B cell (primary cell): Measurements from ENCODE around the gene EFNB2. TPM values are rescaled to one million over a fixed set of nuclear protein-coding genes. Genes with fewer than 3 reads are reported as not detected.

Source experiments
- ATAC-seq: fragments of 200-7000 bp; cut with Tn5 transposase; one replicate; pipeline ENCODE4 v1.10.0; 2021; ENCODE audit warnings: low read depth, mild to moderate bottlenecking, moderate number of reproducible peaks, moderate library complexity
- CTCF ChIA-PET: fragments of 350-600 bp; sonication (Branson Sonifier 250); formaldehyde crosslinking; loops from one replicate; lab custom pipeline; 2021; ENCODE audit warnings: antibody characterized with exemption, inconsistent platforms; lab: Charles Lee
- POLR2A ChIA-PET: fragments of 350-600 bp; sonication (Branson Sonifier 250); formaldehyde crosslinking; loops from one replicate; lab custom pipeline; 2021; ENCODE audit warnings: antibody characterized with exemption; lab: Charles Lee
- DNase-seq: peaks from one replicate; pipeline ENCODE4 v3.0.0; 2013
- H2AFZ ChIP-seq: 2 replicates; pipeline ENCODE4 v1.6.1; 2012; ENCODE audit warnings: mild to moderate bottlenecking, low read depth, low read length; ENCODE audit not compliant: insufficient read depth, poor library complexity, severe bottlenecking
- H3K27ac ChIP-seq, 2 donors: 1 replicate in 1 of 2; 2 replicates in 1 of 2; pipeline ENCODE4 v1.5.1; 2012 to 2013; ENCODE audit warnings: low read length in 2 of 2, mild to moderate bottlenecking in 2 of 2, moderate library complexity in 1 of 2
- H3K27me3 ChIP-seq, 4 experiments: fragments of 200-600 bp in 1 of 4; sonication (generic) in 1 of 4; replicated peaks in 1 of 4; 1 replicate in 2 of 4; 2 replicates in 2 of 4; pipeline versions ENCODE4 v1.6.1 to v1.7.0; 2013 to 2016; ENCODE audit warnings: low read length in 3 of 4, mild to moderate bottlenecking in 2 of 4, mixed read lengths in 1 of 4, moderate library complexity in 1 of 4; ENCODE audit not compliant: insufficient read depth in 4 of 4, control insufficient read depth in 3 of 4; ENCODE audit errors: control extremely low read depth in 1 of 4
- H3K36me3 ChIP-seq, 2 experiments: replicated peaks in 1 of 2; 1 replicate in 1 of 2; 2 replicates in 1 of 2; pipeline versions ENCODE4 v1.6.1 to v1.7.1; 2013; ENCODE audit warnings: low read length in 1 of 2; ENCODE audit not compliant: insufficient read depth in 2 of 2, control insufficient read depth in 1 of 2; ENCODE audit errors: control extremely low read depth in 1 of 2, extremely low read depth in 1 of 2
- H3K4me1 ChIP-seq, 2 donors: fragments of 200-600 bp in 1 of 2; sonication (generic) in 1 of 2; 1 replicate in 1 of 2; 2 replicates in 1 of 2; pipeline versions ENCODE4 v1.5.1 to v1.6.1; 2013 to 2017; ENCODE audit warnings: low read length in 2 of 2; ENCODE audit not compliant: control insufficient read depth in 2 of 2, insufficient read depth in 2 of 2
- H3K4me2 ChIP-seq: replicated peaks from 2 replicates; pipeline ENCODE3; 2012; ENCODE audit warnings: mild to moderate bottlenecking, low read depth, low read length; ENCODE audit not compliant: poor library complexity, severe bottlenecking
- H3K4me3 ChIP-seq, 5 experiments: fragments of 200-600 bp in 1 of 5; sonication (generic) in 1 of 5; 1 replicate in 3 of 5; 2 replicates in 2 of 5; pipeline versions ENCODE4 v1.5.1 to v1.7.0; 2011 to 2016; ENCODE audit warnings: low read length in 4 of 5, mild to moderate bottlenecking in 4 of 5, low read depth in 2 of 5, control low read depth in 1 of 5, moderate library complexity in 1 of 5; ENCODE audit not compliant: insufficient read depth in 1 of 5; ENCODE audit errors: control extremely low read depth in 1 of 5, extremely low read depth in 1 of 5
- H3K79me2 ChIP-seq: fragments of 200-600 bp; sonication (generic); one replicate; pipeline ENCODE4 v1.6.0; 2016; ENCODE audit warnings: low read length; ENCODE audit not compliant: control insufficient read depth, insufficient read depth
- H3K9ac ChIP-seq: fragments of 200-600 bp; sonication (generic); 2 replicates; pipeline ENCODE4 v1.6.1; 2017; ENCODE audit warnings: mild to moderate bottlenecking, low read length, moderate library complexity
- H3K9me3 ChIP-seq, 3 donors: one replicate each; pipeline versions ENCODE4 v1.6.1 to v1.7.1; 2013; ENCODE audit warnings: low read length in 2 of 3; ENCODE audit not compliant: control insufficient read depth in 2 of 3, insufficient read depth in 1 of 3; ENCODE audit errors: control extremely low read depth in 1 of 3
- H4K20me1 ChIP-seq: 2 replicates; pipeline ENCODE4 v1.6.0; 2012; ENCODE audit warnings: mild to moderate bottlenecking, low read length; ENCODE audit not compliant: insufficient read depth, control insufficient read depth, poor library complexity, severe bottlenecking
- H3K27ac Mint-ChIP-seq: one replicate; pipeline ENCODE4 v1.8.0; 2021; ENCODE audit warnings: mixed read lengths
- H3K27me3 Mint-ChIP-seq: one replicate; pipeline ENCODE4 v1.8.0; 2021; ENCODE audit warnings: mixed read lengths
- H3K4me1 Mint-ChIP-seq: one replicate; pipeline ENCODE4 v1.8.0; 2021; ENCODE audit warnings: mixed read lengths
- H3K4me3 Mint-ChIP-seq: one replicate; pipeline ENCODE4 v1.8.0; 2021; ENCODE audit warnings: mixed read lengths
- H3K9me3 Mint-ChIP-seq: one replicate; pipeline ENCODE4 v1.8.0; 2022; ENCODE audit warnings: mixed read lengths; ENCODE audit not compliant: insufficient read depth
- CTCF ChIP-seq: fragments of 200-600 bp; IDR thresholded peaks from one replicate; pipeline ENCODE4 v1.8.0; 2022; ENCODE audit warnings: antibody characterized with exemption, mild to moderate bottlenecking
- EZH2 ChIP-seq: IDR thresholded peaks from 2 replicates; pipeline ENCODE4 v1.6.1; 2012; ENCODE audit warnings: borderline replicate concordance, low read depth, mild to moderate bottlenecking, moderate library complexity, low read length; ENCODE audit not compliant: insufficient read depth, poor library complexity, severe bottlenecking
- WGBS: methylation state at CpG from one replicate; pipeline ENCODE4 v1.1.5; 2013; ENCODE audit warnings: missing lambda C conversion rate; ENCODE audit not compliant: insufficient coverage; 5-methylcytosine and 5-hydroxymethylcytosine counted together
- intact Hi-C: fragments of 100-400 bp; cut with micrococcal nuclease; formaldehyde crosslinking; loops from one replicate; pipeline ENCODE4 v1.10.0; 2022
- polyA plus RNA-seq: library from polyadenylated mRNA; depleted of rRNA; stranded (reverse); fragments of >200 nt; gene quantifications from 2 replicates; pipeline ENCODE4 v1.2.3, GENCODE V29; 2012
- total RNA-seq, 2 donors: library from RNA; stranded (reverse); fragments of 120-200 nt in 1 of 2; gene quantifications; 1 replicate in 1 of 2; 2 replicates in 1 of 2; pipeline versions ENCODE4 v1.2.3 to v1.2.4, GENCODE V29; 2013 to 2022

Gene EFNB2
- total and polyA plus RNA-seq, 2 donors (not counting 1 experiment from before 2014, with no cell fraction given): 0.04 to 1.2 TPM

- H3K36me3 ChIP-seq: no peaks in the 10 kb centered on the region
- no peak overlapping the region for H3K27ac Mint-ChIP-seq
- no peaks in the 10 kb centered on the region for H3K9me3 Mint-ChIP-seq
- intact Hi-C loops: no loop called here
- H3K4me1 Mint-ChIP-seq: no peaks in the 10 kb centered on the region
- H4K20me1 ChIP-seq: no peaks in the 10 kb centered on the region
- ChIA-PET CTCF (no interaction called here), POLR2A (no interaction called here)
- H3K27me3 ChIP-seq: no peaks in the 10 kb centered on the region
- no peak overlapping the region for H3K9ac ChIP-seq
- no peak overlapping the region for H3K4me2 ChIP-seq
- no peaks in the 10 kb centered on the region for H3K4me1 ChIP-seq
- DNase-seq (no peak), ATAC-seq (no peak)
- no peaks in the 10 kb centered on the region for H3K9me3 ChIP-seq
- WGBS: 75% methylated on average over 2 of the region's 4 CpGs
- H3K27ac ChIP-seq: no peak overlapping the region
- no peak overlapping the region for H2AFZ ChIP-seq
- no peaks in the 10 kb centered on the region for H3K79me2 ChIP-seq
- H3K4me3 Mint-ChIP-seq: no peak overlapping the region
- peaks cover 22% of the 10 kb centered on the region for H3K27me3 Mint-ChIP-seq
- TF ChIP-seq CTCF (no peak), EZH2 (no peak)
- H3K4me3 ChIP-seq: no peak overlapping the region
Measured at GRCh38 chr13:106449096-106449495, 86.4 kb downstream of the EFNB2 start.

- Mint-ChIP-seq H3K9me3 (no peaks in the 10 kb centered on the region), H3K27ac (no peak overlapping the region), H3K27me3 (peaks cover 13% of the 10 kb centered on the region), H3K4me3 (no peak overlapping the region), H3K4me1 (no peaks in the 10 kb centered on the region)
- 94% methylated on average over 3 of the region's 4 CpGs for WGBS
- Histone ChIP-seq H3K9ac (no peak overlapping the region), H2AFZ (no peak overlapping the region), H3K4me1 (no peaks in the 10 kb centered on the region), H3K79me2 (no peaks in the 10 kb centered on the region), H3K4me3 (no peak overlapping the region), H3K27ac (no peak overlapping the region), H3K4me2 (no peak overlapping the region), H4K20me1 (no peaks in the 10 kb centered on the region), H3K9me3 (no peaks in the 10 kb centered on the region), H3K27me3 (no peaks in the 10 kb centered on the region), H3K36me3 (no peaks in the 10 kb centered on the region)
- intact Hi-C loops: no loop called here
- no peak for DNase-seq
- ChIA-PET POLR2A (no interaction called here), CTCF (no interaction called here)
- ATAC-seq: no peak
- no peak for TF ChIP-seq CTCF
- no peak for TF ChIP-seq EZH2
Measured at GRCh38 chr13:106445996-106446395, 89.5 kb downstream of the EFNB2 start.
